ENCODE data around the gene AP2B1.
"Not testable (repeated sequence)": the region's sequence is repeated elsewhere in the genome, so short reads cannot be mapped to it uniquely, and the experiment has no call there.

Gene AP2B1

GRCh38 chr17:35748979-35749378, 161.9 kb downstream of the AP2B1 start:
- no peak for DNase-seq (ENCODE audit: low spot score)

GRCh38 chr17:35749560-35750412, 162.7 kb downstream of the AP2B1 start:
- DNase-seq (ENCODE audit: low spot score) = peak; percentile 65

- no peak for DNase-seq (ENCODE audit: low spot score)
Observed at GRCh38 chr17:35750526-35751395, 163.6 kb downstream of the AP2B1 start.

- not testable (repeated sequence) for DNase-seq (ENCODE audit: low spot score)
Observed at GRCh38 chr17:35751541-35751940, 164.4 kb downstream of the AP2B1 start.

GRCh38 chr17:35752471-35752870, 165.3 kb downstream of the AP2B1 start:
- no peak for DNase-seq (ENCODE audit: low spot score)

- DNase-seq (ENCODE audit: low spot score) = no peak
Observed at GRCh38 chr17:35752945-35753764, 166.0 kb downstream of the AP2B1 start, which contains the start of gene GAS2L2. Gene GAS2L2 (minus strand): TSS chr17:35753239. CDS start chr17:35752850, 389 bp downstream.

- no peak for DNase-seq (ENCODE audit: low spot score)
Observed at GRCh38 chr17:35757243-35757642, 170.1 kb downstream of the AP2B1 start.

GRCh38 chr17:35760587-35760986, 173.5 kb downstream of the AP2B1 start, which contains the start of gene C17orf50:
Gene C17orf50 (plus strand): TSS chr17:35760887. CDS start chr17:35760942, 55 bp downstream.
- no peak for DNase-seq (ENCODE audit: low spot score)

- no peak for DNase-seq (ENCODE audit: low spot score)
Observed at GRCh38 chr17:35761601-35762000, 174.5 kb downstream of the AP2B1 start.

- no peak for DNase-seq (ENCODE audit: low spot score)
Observed at GRCh38 chr17:35763767-35764122, 176.6 kb downstream of the AP2B1 start.

- peak; percentile 96 for DNase-seq (ENCODE audit: low spot score)
Observed at GRCh38 chr17:35764123-35764991, 177.2 kb downstream of the AP2B1 start.

- no peak for DNase-seq (ENCODE audit: low spot score)
Observed at GRCh38 chr17:35765086-35765710, 178.1 kb downstream of the AP2B1 start.

- no peak for DNase-seq (ENCODE audit: low spot score)
Observed at GRCh38 chr17:35765756-35766488, 178.8 kb downstream of the AP2B1 start.

- no peak for DNase-seq (ENCODE audit: low spot score)
Observed at GRCh38 chr17:35766489-35766877, 179.4 kb downstream of the AP2B1 start.

GRCh38 chr17:35766903-35767510, 179.9 kb downstream of the AP2B1 start:
- peak; percentile 86 for DNase-seq (ENCODE audit: low spot score)

- no peak for DNase-seq (ENCODE audit: low spot score)
Observed at GRCh38 chr17:35768797-35769196, 181.7 kb downstream of the AP2B1 start.

- no peak for DNase-seq (ENCODE audit: low spot score)
Observed at GRCh38 chr17:35769895-35770486, 182.9 kb downstream of the AP2B1 start.

GRCh38 chr17:35773129-35773528, 186.0 kb downstream of the AP2B1 start:
- DNase-seq (ENCODE audit: low spot score) = no peak
